ENCODE measurements around the gene CCNT2. TPM values are rescaled to one million over a fixed set of nuclear protein-coding genes. Genes with fewer than 3 reads are reported as not detected.
A peak's percentile ranks its signal among the peaks of the same experiment; 100 is the strongest.

The CCNT2 gene
- total and polyA plus RNA-seq, 4 experiments from 2014 or later, result 23.1 to 80.6 (median 49.8) TPM

- intact Hi-C loops (cut with micrococcal nuclease), result loop anchor here (1.0 to 10.0 kb wide), 8 partner anchors 134 to 1218 kb away; partner anchors contain the start of genes MCM6, RAB3GAP1 and UBXN4
Observed at GRCh38 chr2:134917888-134918525, 615 bp upstream of the CCNT2 start.

GRCh38 chr2:134919341-134920210 lies 954 bp downstream of the CCNT2 start:
- CTCF ChIA-PET (ENCODE audit: partially characterized antibody), result no interaction called here
- intact Hi-C loops (cut with micrococcal nuclease), result loop anchor here (10.0 kb wide), 1 partner anchor 675 kb away; no protein-coding TSS in a partner anchor
- peak overlapping the region; percentile 90 to 99 (median 97) for H3K4me3 Mint-ChIP-seq

More at GRCh38 chr2:134917888-134918525, 615 bp upstream of the CCNT2 start:
- H3K27me3 ChIP-seq (ENCODE audit: insufficient read depth, low read length), result no peaks in the 10 kb centered on the region
- H3K9me3 ChIP-seq (ENCODE audit: control insufficient read depth in 1 of 2, low read length in 2 of 2), result no peaks in the 10 kb centered on the region
- POLR2A ChIA-PET (ENCODE audit: partially characterized antibody), result interaction anchor here (0.6 to 2.8 kb wide), 18 partner anchors 9 to 958 kb away, joined by 3 to 21 read pairs (median 5); partner anchors contain the start of genes MCM6, R3HDM1, RAB3GAP1 and UBXN4
- peaks cover 0 to 4% of the 10 kb centered on the region in 2 donors for H3K27me3 Mint-ChIP-seq
- peaks cover 0 to 3% (median 0%) of the 10 kb centered on the region in 8 donors for H3K9me3 Mint-ChIP-seq
- CTCF ChIA-PET (ENCODE audit: partially characterized antibody), result no interaction called here
- H3K36me3 Mint-ChIP-seq, result peaks cover 0 to 15% of the 10 kb centered on the region in 2 donors
- no peaks in the 10 kb centered on the region for H3K36me3 ChIP-seq (ENCODE audit: insufficient read depth, low read length)
- peak overlapping the region; percentile 19 to 66 for H3K4me3 ChIP-seq (ENCODE audit: low read length in 2 of 2)
- H3K27ac Mint-ChIP-seq, result peak overlapping the region; percentile 93 to 99 (median 98)
- H3K27ac ChIP-seq (ENCODE audit: low read depth, low read length), result peak overlapping the region; percentile 95
- H3K4me3 Mint-ChIP-seq, result peak overlapping the region; percentile 90 to 99 (median 97)
- DNase-seq, result peak; percentile 89 to 93 (median 92)
- H3K4me1 Mint-ChIP-seq, result peaks cover 19 to 55% (median 37%) of the 10 kb centered on the region in 4 donors
- peaks cover 46% of the 10 kb centered on the region for H3K4me1 ChIP-seq (ENCODE audit: insufficient read depth, low read length)

GRCh38 chr2:134924912-134925311 lies 6.3 kb downstream of the CCNT2 start:
- Mint-ChIP-seq H3K27ac (peak overlapping the region in 2 of 7 donors; percentile 28 to 29), H3K4me1 (peaks cover 51 to 85% (median 66%) of the 10 kb centered on the region in 4 donors), H3K36me3 (peaks cover 18 to 32% of the 10 kb centered on the region in 2 donors), H3K27me3 (no peaks in the 10 kb centered on the region), H3K4me3 (peak overlapping the region in 7 of 8 donors; percentile 11 to 45 (median 22)), H3K9me3 (no peaks in the 10 kb centered on the region)
- intact Hi-C loops (cut with micrococcal nuclease), result no loop called here
- ChIA-PET POLR2A (ENCODE audit: partially characterized antibody) (no interaction called here), CTCF (ENCODE audit: partially characterized antibody) (no interaction called here)
- H3K4me1 ChIP-seq (ENCODE audit: insufficient read depth, low read length), result peaks cover 87% of the 10 kb centered on the region
- no peak overlapping the region for H3K4me3 ChIP-seq (ENCODE audit: low read length in 2 of 2)
- peaks cover under 1% of the 10 kb centered on the region for H3K36me3 ChIP-seq (ENCODE audit: insufficient read depth, low read length)
- no peaks in the 10 kb centered on the region for H3K27me3 ChIP-seq (ENCODE audit: insufficient read depth, low read length)
- H3K9me3 ChIP-seq (ENCODE audit: control insufficient read depth in 1 of 2, low read length in 2 of 2), result no peaks in the 10 kb centered on the region
- no peak for DNase-seq
- H3K27ac ChIP-seq (ENCODE audit: low read depth, low read length), result no peak overlapping the region

More at GRCh38 chr2:134919341-134920210, 954 bp downstream of the CCNT2 start:
- H3K27me3 Mint-ChIP-seq, result peaks cover 0 to 3% of the 10 kb centered on the region in 2 donors
- peak in 4 of 5 donors; percentile 37 to 71 (median 46) for DNase-seq
- Histone ChIP-seq H3K27me3 (ENCODE audit: insufficient read depth, low read length) (no peaks in the 10 kb centered on the region), H3K36me3 (ENCODE audit: insufficient read depth, low read length) (no peaks in the 10 kb centered on the region), H3K4me3 (ENCODE audit: low read length in 2 of 2) (peak overlapping the region; percentile 68 to 94), H3K4me1 (ENCODE audit: insufficient read depth, low read length) (peaks cover 59% of the 10 kb centered on the region), H3K9me3 (ENCODE audit: control insufficient read depth in 1 of 2, low read length in 2 of 2) (no peaks in the 10 kb centered on the region), H3K27ac (ENCODE audit: low read depth, low read length) (peak overlapping the region; percentile 95)
- POLR2A ChIA-PET (ENCODE audit: partially characterized antibody), result interaction anchor here (0.9 to 2.8 kb wide), 11 partner anchors 9 to 957 kb away, joined by 3 to 21 read pairs (median 7); partner anchors contain the start of genes MCM6, R3HDM1, RAB3GAP1 and UBXN4
- H3K4me1 Mint-ChIP-seq, result peaks cover 27 to 70% (median 50%) of the 10 kb centered on the region in 4 donors
- peaks cover 0 to 3% (median 0%) of the 10 kb centered on the region in 8 donors for H3K9me3 Mint-ChIP-seq
- H3K36me3 Mint-ChIP-seq, result peaks cover under 1 to 22% of the 10 kb centered on the region in 2 donors
- peak overlapping the region; percentile 93 to 99 (median 98) for H3K27ac Mint-ChIP-seq

GRCh38 chr2:134926231-134926931 lies 7.8 kb downstream of the CCNT2 start:
- peaks cover 57 to 88% (median 71%) of the 10 kb centered on the region in 4 donors for H3K4me1 Mint-ChIP-seq
- peak overlapping the region in 4 of 7 donors; percentile 17 to 75 (median 48) for H3K27ac Mint-ChIP-seq
- ChIA-PET CTCF (ENCODE audit: partially characterized antibody) (interaction anchor here (0.9 kb wide), 1 partner anchor 9 kb away, joined by 4 read pairs; no protein-coding TSS in a partner anchor), POLR2A (ENCODE audit: partially characterized antibody) (interaction anchor here (0.6 to 3.5 kb wide), 4 partner anchors 8 to 815 kb away, joined by 3 to 15 read pairs (median 4); partner anchors contain the start of gene CCNT2)
- no peaks in the 10 kb centered on the region for H3K27me3 Mint-ChIP-seq
- peaks cover 26 to 38% of the 10 kb centered on the region in 2 donors for H3K36me3 Mint-ChIP-seq
- Histone ChIP-seq H3K4me1 (ENCODE audit: insufficient read depth, low read length) (peaks cover 85% of the 10 kb centered on the region), H3K4me3 (ENCODE audit: low read length in 2 of 2) (no peak overlapping the region), H3K36me3 (ENCODE audit: insufficient read depth, low read length) (peaks cover 8% of the 10 kb centered on the region), H3K27me3 (ENCODE audit: insufficient read depth, low read length) (no peaks in the 10 kb centered on the region), H3K27ac (ENCODE audit: low read depth, low read length) (no peak overlapping the region), H3K9me3 (ENCODE audit: control insufficient read depth in 1 of 2, low read length in 2 of 2) (no peaks in the 10 kb centered on the region)
- DNase-seq, result no peak
- no peaks in the 10 kb centered on the region for H3K9me3 Mint-ChIP-seq
- peak overlapping the region in 6 of 8 donors; percentile 15 to 79 (median 52) for H3K4me3 Mint-ChIP-seq
- intact Hi-C loops (cut with micrococcal nuclease), result no loop called here

- Mint-ChIP-seq H3K4me1 (peaks cover 58 to 88% (median 72%) of the 10 kb centered on the region in 4 donors), H3K4me3 (peak overlapping the region in 4 of 8 donors; percentile 31 to 53 (median 41)), H3K27ac (peak overlapping the region in 3 of 7 donors; percentile 29 to 74 (median 57)), H3K27me3 (no peaks in the 10 kb centered on the region), H3K9me3 (no peaks in the 10 kb centered on the region), H3K36me3 (peaks cover 29 to 42% of the 10 kb centered on the region in 2 donors)
- H3K36me3 ChIP-seq (ENCODE audit: insufficient read depth, low read length), result peaks cover 8% of the 10 kb centered on the region
- peaks cover 85% of the 10 kb centered on the region for H3K4me1 ChIP-seq (ENCODE audit: insufficient read depth, low read length)
- H3K9me3 ChIP-seq (ENCODE audit: control insufficient read depth in 1 of 2, low read length in 2 of 2), result no peaks in the 10 kb centered on the region
- intact Hi-C loops (cut with micrococcal nuclease), result no loop called here
- POLR2A ChIA-PET (ENCODE audit: partially characterized antibody), result interaction anchor here (0.8 to 3.5 kb wide), 3 partner anchors 9 to 814 kb away, joined by 3 to 15 read pairs (median 4); partner anchors contain the start of gene CCNT2
- H3K27me3 ChIP-seq (ENCODE audit: insufficient read depth, low read length), result no peaks in the 10 kb centered on the region
- CTCF ChIA-PET (ENCODE audit: partially characterized antibody), result no interaction called here
- H3K4me3 ChIP-seq (ENCODE audit: low read length in 2 of 2), result no peak overlapping the region
- DNase-seq, result no peak
- H3K27ac ChIP-seq (ENCODE audit: low read depth, low read length), result no peak overlapping the region
Observed at GRCh38 chr2:134927195-134927594, 8.6 kb downstream of the CCNT2 start.

- Histone ChIP-seq H3K36me3 (ENCODE audit: insufficient read depth, low read length) (peaks cover 10% of the 10 kb centered on the region), H3K4me3 (ENCODE audit: low read length in 2 of 2) (no peak overlapping the region), H3K27ac (ENCODE audit: low read depth, low read length) (no peak overlapping the region), H3K4me1 (ENCODE audit: insufficient read depth, low read length) (peaks cover 68% of the 10 kb centered on the region), H3K9me3 (ENCODE audit: control insufficient read depth in 1 of 2, low read length in 2 of 2) (no peaks in the 10 kb centered on the region), H3K27me3 (ENCODE audit: insufficient read depth, low read length) (no peaks in the 10 kb centered on the region)
- DNase-seq, result no peak
- Mint-ChIP-seq H3K4me3 (peak overlapping the region in 5 of 8 donors; percentile 2 to 55 (median 45)), H3K9me3 (no peaks in the 10 kb centered on the region), H3K4me1 (peaks cover 46 to 64% (median 56%) of the 10 kb centered on the region in 4 donors), H3K36me3 (peaks cover 21 to 40% of the 10 kb centered on the region in 2 donors), H3K27ac (peak overlapping the region in 2 of 7 donors; percentile 67 to 83), H3K27me3 (no peaks in the 10 kb centered on the region)
- intact Hi-C loops (cut with micrococcal nuclease), result no loop called here
- ChIA-PET POLR2A (ENCODE audit: partially characterized antibody) (no interaction called here), CTCF (ENCODE audit: partially characterized antibody) (interaction anchor here (1.9 kb wide), 1 partner anchor 10 kb away, joined by 4 read pairs; no protein-coding TSS in a partner anchor)
Observed at GRCh38 chr2:134932864-134933526, 14.4 kb downstream of the CCNT2 start.
